SK-N-SH treated with all-trans-retinoic acid at 6 μM for 48 hours (cell line): ENCODE measurements around the gene ZNF428.

Experiments
- ATAC-seq: fragments of 200-7000 bp; cut with Tn5 transposase; 3 replicates; pipeline ENCODE4 v1.9.1; 2020; ENCODE audit warnings: mild to moderate bottlenecking, moderate library complexity
- BACH2 ChIP-seq: fragments of 250-450 bp; sonication (Bioruptor Pico); IDR thresholded peaks from 2 replicates; pipeline ENCODE4 v1.9.0; 2021; ENCODE audit warnings: mild to moderate bottlenecking, borderline replicate concordance
- CREB5 ChIP-seq: fragments of 250-450 bp; sonication (Bioruptor Pico); IDR thresholded peaks from 2 replicates; pipeline ENCODE4 v1.5.1; 2020; ENCODE audit warnings: low read depth, mild to moderate bottlenecking, moderate library complexity
- CSDC2 ChIP-seq: fragments of 250-450 bp; sonication (Bioruptor Pico); IDR thresholded peaks from 2 replicates; pipeline ENCODE4 v1.5.0; 2020; ENCODE audit warnings: mild to moderate bottlenecking, moderate library complexity
- CSRNP3 ChIP-seq: fragments of 250-450 bp; sonication (Bioruptor Pico); IDR thresholded peaks from 2 replicates; pipeline ENCODE4 v1.5.1; 2021; ENCODE audit warnings: mild to moderate bottlenecking, moderate library complexity
- ESRRG ChIP-seq: fragments of 250-450 bp; sonication (Bioruptor Pico); IDR thresholded peaks from 2 replicates; pipeline ENCODE4 v1.6.1; 2021; ENCODE audit warnings: mild to moderate bottlenecking
- GLIS3 ChIP-seq: fragments of 250-450 bp; sonication (Bioruptor Pico); IDR thresholded peaks from 2 replicates; pipeline ENCODE4 v1.5.0; 2020; ENCODE audit warnings: mild to moderate bottlenecking, moderate library complexity
- OSR1 ChIP-seq: fragments of 250-450 bp; sonication (Bioruptor Pico); IDR thresholded peaks from 2 replicates; pipeline ENCODE4 v1.8.0; 2022; ENCODE audit warnings: moderate library complexity, mild to moderate bottlenecking, inconsistent platforms
- PATZ1 ChIP-seq: fragments of 250-450 bp; sonication (Bioruptor Pico); IDR thresholded peaks from 2 replicates; pipeline ENCODE4 v1.8.0; 2020; ENCODE audit warnings: mild to moderate bottlenecking, moderate library complexity, borderline replicate concordance
- POU6F1 ChIP-seq: fragments of 250-450 bp; sonication (Bioruptor Pico); IDR thresholded peaks from 2 replicates; pipeline ENCODE4 v1.8.0; 2021; ENCODE audit warnings: low read depth, mild to moderate bottlenecking, moderate library complexity, borderline replicate concordance
- PPARA ChIP-seq: fragments of 250-450 bp; sonication (Bioruptor Pico); IDR thresholded peaks from 2 replicates; pipeline ENCODE4 v1.5.0; 2020; ENCODE audit warnings: mild to moderate bottlenecking, borderline replicate concordance
- RARB ChIP-seq: fragments of 250-450 bp; sonication (Bioruptor Pico); IDR thresholded peaks from 2 replicates; pipeline ENCODE4 v1.8.0; 2021; ENCODE audit warnings: mild to moderate bottlenecking, moderate library complexity
- SNAI2 ChIP-seq: fragments of 250-450 bp; sonication (Bioruptor Pico); IDR thresholded peaks from 2 replicates; pipeline ENCODE4 v1.5.0; 2020; ENCODE audit warnings: mild to moderate bottlenecking, moderate library complexity
- TCF4 ChIP-seq: fragments of 250-450 bp; sonication (Bioruptor Pico); IDR thresholded peaks from 2 replicates; pipeline ENCODE4 v1.8.0; 2021; ENCODE audit warnings: mild to moderate bottlenecking, moderate library complexity, borderline replicate concordance
- TOX ChIP-seq: fragments of 250-450 bp; sonication (Bioruptor Pico); IDR thresholded peaks from 2 replicates; pipeline ENCODE4 v1.8.0; 2021; ENCODE audit warnings: mild to moderate bottlenecking, moderate library complexity, borderline replicate concordance
- TSHZ2 ChIP-seq: fragments of 250-450 bp; sonication (Bioruptor Pico); IDR thresholded peaks from 2 replicates; pipeline ENCODE4 v1.5.0; 2020; ENCODE audit warnings: mild to moderate bottlenecking, moderate library complexity
- ZC3H10 ChIP-seq: fragments of 250-450 bp; sonication (Bioruptor Pico); IDR thresholded peaks from 2 replicates; pipeline ENCODE4 v1.5.1; 2021; ENCODE audit warnings: mild to moderate bottlenecking, moderate library complexity
- ZFP3 ChIP-seq: fragments of 250-450 bp; sonication (Bioruptor Pico); IDR thresholded peaks from 2 replicates; pipeline ENCODE4 v1.5.0; 2020; ENCODE audit warnings: mild to moderate bottlenecking, moderate library complexity
- ZFP30 ChIP-seq: fragments of 450-650 bp; formaldehyde crosslinking; IDR thresholded peaks from 2 replicates; pipeline ENCODE4 v1.5.0; 2022; ENCODE audit warnings: mild to moderate bottlenecking, moderate library complexity
- ZNF565 ChIP-seq: fragments of 450-650 bp; formaldehyde crosslinking; conservative IDR thresholded peaks from 2 replicates; pipeline ENCODE4 v1.5.0; 2020; ENCODE audit warnings: low read depth, mild to moderate bottlenecking, moderate library complexity
- ZNF70 ChIP-seq: fragments of 450-650 bp; formaldehyde crosslinking; IDR thresholded peaks from 2 replicates; pipeline ENCODE4 v1.5.0; 2020; ENCODE audit warnings: mild to moderate bottlenecking, moderate library complexity
- ZNF8 ChIP-seq: fragments of 450-650 bp; formaldehyde crosslinking; IDR thresholded peaks from 2 replicates; pipeline ENCODE4 v1.5.0; 2020; ENCODE audit warnings: mild to moderate bottlenecking, moderate library complexity

Gene ZNF428

GRCh38 chr19:43612374-43612773, 7.1 kb downstream of the ZNF428 start:
- TF ChIP-seq TOX (CRISPR knock-in tag) = no peak
- ATAC-seq = no peak

- ATAC-seq = no peak
- TF ChIP-seq ZFP30 (CRISPR knock-in tag) (no peak), CREB5 (CRISPR knock-in tag) (no peak), CSRNP3 (CRISPR knock-in tag) (no peak), ESRRG (CRISPR knock-in tag) (no peak), SNAI2 (CRISPR knock-in tag) (no peak), GLIS3 (CRISPR knock-in tag) (no peak), CSDC2 (no peak), PATZ1 (no peak), ZNF565 (CRISPR knock-in tag) (no peak), PPARA (CRISPR knock-in tag) (no peak), RARB (CRISPR knock-in tag) (no peak), ZNF8 (CRISPR knock-in tag) (no peak), ZFP3 (no peak), TOX (CRISPR knock-in tag) (no peak)
- TF ChIP-seq, all 23 proteins: peak for 0
Observed at GRCh38 chr19:43611788-43612187, 7.6 kb downstream of the ZNF428 start, which contains the start of gene SRRM5. Gene SRRM5, plus strand, starts transcription at chr19:43612088. Its CDS starts 34 bp downstream, at chr19:43612122.

GRCh38 chr19:43610493-43610892, 8.9 kb downstream of the ZNF428 start:
- ATAC-seq = no peak
- TF ChIP-seq POU6F1 (CRISPR knock-in tag) (no peak), TSHZ2 (CRISPR knock-in tag) (no peak), ZC3H10 (CRISPR knock-in tag) (no peak), TOX (CRISPR knock-in tag) (no peak), ZNF70 (no peak), OSR1 (CRISPR knock-in tag) (no peak), ZFP30 (CRISPR knock-in tag) (no peak), ZFP3 (no peak), RARB (CRISPR knock-in tag) (no peak), SNAI2 (CRISPR knock-in tag) (no peak), BACH2 (no peak), GLIS3 (CRISPR knock-in tag) (no peak), CSDC2 (no peak), TCF4 (CRISPR knock-in tag) (no peak), ESRRG (CRISPR knock-in tag) (no peak), PPARA (CRISPR knock-in tag) (no peak), PATZ1 (no peak)
- TF ChIP-seq, all 23 proteins: peak for 0
